Fibroblast of lung (primary cell): ENCODE data around the gene NUP98. TPM values are rescaled to one million over a fixed set of nuclear protein-coding genes. Genes with fewer than 3 reads are reported as not detected.

Source experiments
- DNase-seq, 2 donors: peaks; one replicate each; pipeline versions ENCODE4 v3.0.0 to v3.0.0-alpha.2; 2010; ENCODE audit warnings: low read depth in 2 of 2
- H2AFZ ChIP-seq: 2 replicates; pipeline ENCODE4 v1.5.1; 2012; ENCODE audit warnings: low read length, control low read depth, inconsistent platforms
- H3K27ac ChIP-seq: 2 replicates; pipeline ENCODE4 v1.5.1; 2011; ENCODE audit warnings: low read length, control low read depth; ENCODE audit not compliant: insufficient read depth
- H3K27me3 ChIP-seq: 2 replicates; pipeline ENCODE4 v1.5.1; 2011; ENCODE audit warnings: mild to moderate bottlenecking, low read length; ENCODE audit not compliant: control insufficient read depth, insufficient read depth
- H3K36me3 ChIP-seq: 2 replicates; pipeline ENCODE4 v1.5.1; 2011; ENCODE audit warnings: low read length; ENCODE audit not compliant: control insufficient read depth, insufficient read depth
- H3K4me1 ChIP-seq: 2 replicates; pipeline ENCODE4 v1.5.1; 2011; ENCODE audit warnings: low read length; ENCODE audit not compliant: control insufficient read depth, insufficient read depth; ENCODE audit errors: extremely low read depth
- H3K4me2 ChIP-seq: 2 replicates; pipeline ENCODE4 v1.5.1; 2011; ENCODE audit warnings: low read length, control low read depth; ENCODE audit not compliant: insufficient read depth; ENCODE audit errors: extremely low read depth
- H3K4me3 ChIP-seq, 4 experiments: fragments of 200-600 bp in 1 of 4; sonication (generic) in 1 of 4; replicated peaks in 1 of 4; 2 replicates each; pipeline ENCODE4 v1.5.1; 2011 to 2016; ENCODE audit warnings: low read length in 4 of 4, low read depth in 3 of 4, mild to moderate bottlenecking in 3 of 4, control low read depth in 2 of 4, inconsistent platforms in 1 of 4, mixed read lengths in 1 of 4; ENCODE audit not compliant: insufficient read depth in 1 of 4; ENCODE audit errors: control extremely low read depth in 1 of 4
- H3K79me2 ChIP-seq: 2 replicates; pipeline ENCODE4 v1.5.1; 2012; ENCODE audit warnings: mild to moderate bottlenecking, low read length, inconsistent platforms; ENCODE audit not compliant: control insufficient read depth, insufficient read depth
- H3K9ac ChIP-seq: 2 replicates; pipeline ENCODE4 v1.5.1; 2011; ENCODE audit warnings: mild to moderate bottlenecking, low read length, control low read depth; ENCODE audit not compliant: insufficient read depth
- H3K9me3 ChIP-seq: 2 replicates; pipeline ENCODE4 v1.5.1; 2012; ENCODE audit warnings: low read depth, low read length; ENCODE audit not compliant: control insufficient read depth, insufficient read depth
- H4K20me1 ChIP-seq: 2 replicates; pipeline ENCODE4 v1.5.1; 2011; ENCODE audit warnings: low read length; ENCODE audit not compliant: control insufficient read depth, insufficient read depth; ENCODE audit errors: extremely low read depth
- EZH2 ChIP-seq: IDR thresholded peaks from 2 replicates; pipeline ENCODE4 v1.5.1; 2012; ENCODE audit warnings: low read length, control low read depth, mild to moderate bottlenecking; ENCODE audit errors: missing control alignments
- polyA plus RNA-seq, 2 donors: library from polyadenylated mRNA; depleted of rRNA in 1 of 2; stranded (reverse) in 1 of 2; unstranded in 1 of 2; fragments of >200 nt; gene quantifications; 2 replicates each; pipeline ENCODE4 v1.2.1, GENCODE V29; 2011 to 2012; ENCODE audit warnings: missing spikeins in 1 of 2
- total RNA-seq: library from RNA; depleted of rRNA; stranded (reverse); fragments of >200 nt; gene quantifications from 2 replicates; pipeline ENCODE4 v1.2.1, GENCODE V29; 2014
- TF ChIP-seq, protein P1 (sequence below), 2 donors: IDR thresholded peaks in 1 of 2; conservative IDR thresholded peaks in 1 of 2; 1 replicate in 1 of 2; 2 replicates in 1 of 2; pipeline ENCODE4 v1.5.1; 2011 to 2012; ENCODE audit warnings: low read length in 2 of 2, control low read depth in 1 of 2, inconsistent platforms in 1 of 2, low read depth in 1 of 2, mild to moderate bottlenecking in 1 of 2

NUP98 gene
- total and polyA plus RNA-seq, 2 donors (not counting 1 experiment from before 2014, with no cell fraction given) = 60.6 to 99.6 TPM

DNA sequence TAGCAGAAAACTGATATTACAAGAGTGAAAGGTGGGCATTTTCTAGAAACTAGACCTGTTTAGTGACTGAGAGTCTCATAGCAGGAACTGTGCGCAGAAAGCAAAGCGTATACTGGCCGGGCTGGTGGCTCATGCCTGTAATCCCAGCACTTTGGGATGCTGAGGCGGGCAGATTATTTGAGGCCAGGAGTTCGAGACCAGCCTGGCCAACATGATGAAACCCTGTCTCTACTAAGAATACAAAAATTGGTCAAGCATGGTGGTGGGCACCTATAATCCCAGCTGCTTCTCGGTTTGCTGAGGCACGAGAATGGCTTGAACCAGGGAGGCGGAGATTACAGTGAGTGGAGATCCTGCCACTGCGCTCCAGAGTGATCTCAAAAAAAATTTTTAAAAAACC lies 1.8 kb upstream of the NUP98 start:
- peaks cover 2% of the 10 kb centered on the region for H3K4me1 ChIP-seq
- peaks cover 31% of the 10 kb centered on the region for H3K79me2 ChIP-seq
- no peak overlapping the region for H3K27ac ChIP-seq
- no peak overlapping the region for H3K9ac ChIP-seq
- TF ChIP-seq EZH2 = no peak
- TF ChIP-seq, protein P1, sequence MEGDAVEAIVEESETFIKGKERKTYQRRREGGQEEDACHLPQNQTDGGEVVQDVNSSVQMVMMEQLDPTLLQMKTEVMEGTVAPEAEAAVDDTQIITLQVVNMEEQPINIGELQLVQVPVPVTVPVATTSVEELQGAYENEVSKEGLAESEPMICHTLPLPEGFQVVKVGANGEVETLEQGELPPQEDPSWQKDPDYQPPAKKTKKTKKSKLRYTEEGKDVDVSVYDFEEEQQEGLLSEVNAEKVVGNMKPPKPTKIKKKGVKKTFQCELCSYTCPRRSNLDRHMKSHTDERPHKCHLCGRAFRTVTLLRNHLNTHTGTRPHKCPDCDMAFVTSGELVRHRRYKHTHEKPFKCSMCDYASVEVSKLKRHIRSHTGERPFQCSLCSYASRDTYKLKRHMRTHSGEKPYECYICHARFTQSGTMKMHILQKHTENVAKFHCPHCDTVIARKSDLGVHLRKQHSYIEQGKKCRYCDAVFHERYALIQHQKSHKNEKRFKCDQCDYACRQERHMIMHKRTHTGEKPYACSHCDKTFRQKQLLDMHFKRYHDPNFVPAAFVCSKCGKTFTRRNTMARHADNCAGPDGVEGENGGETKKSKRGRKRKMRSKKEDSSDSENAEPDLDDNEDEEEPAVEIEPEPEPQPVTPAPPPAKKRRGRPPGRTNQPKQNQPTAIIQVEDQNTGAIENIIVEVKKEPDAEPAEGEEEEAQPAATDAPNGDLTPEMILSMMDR (conservative IDR thresholded peaks at IDR 0.05 in 1 of 2, IDR thresholded peaks at IDR 0.05 in 1 of 2; ENCODE audit: low read depth in 1 of 2, low read length in 2 of 2) = no peak
- H4K20me1 ChIP-seq = no peaks in the 10 kb centered on the region
- no peaks in the 10 kb centered on the region for H3K9me3 ChIP-seq
- H2AFZ ChIP-seq = no peak overlapping the region
- H3K4me2 ChIP-seq = no peak overlapping the region
- no peak overlapping the region for H3K4me3 ChIP-seq
- DNase-seq = no peak
- H3K36me3 ChIP-seq = no peaks in the 10 kb centered on the region
- no peaks in the 10 kb centered on the region for H3K27me3 ChIP-seq

DNA sequence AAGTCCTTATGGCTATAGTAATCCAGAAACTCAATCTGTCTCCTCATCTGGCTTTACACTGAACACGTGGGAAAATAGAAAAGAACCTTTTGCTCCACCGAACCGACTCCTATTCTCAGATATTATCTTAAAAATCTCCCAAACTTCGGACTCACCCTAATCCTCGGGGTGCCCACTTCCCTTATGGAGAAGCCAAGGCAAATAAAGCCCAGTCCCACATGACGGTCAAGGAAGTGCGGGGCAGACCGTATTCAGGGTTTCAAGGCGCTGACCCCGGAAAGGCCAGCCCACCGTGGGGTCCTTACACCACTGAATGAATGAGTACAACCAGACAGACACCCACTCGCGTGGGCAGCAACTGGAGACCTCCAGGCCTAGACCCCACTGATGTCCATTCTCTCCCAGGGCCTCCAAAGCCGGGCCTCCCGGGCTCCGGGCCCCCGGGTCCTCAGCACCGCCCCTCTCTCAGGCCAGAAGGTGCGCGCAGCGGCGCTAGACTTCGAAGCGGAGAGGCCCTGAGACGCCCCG lies 489 bp downstream of the NUP98 start:
- H3K9me3 ChIP-seq = no peaks in the 10 kb centered on the region
- H3K4me3 ChIP-seq = peak overlapping the region; percentile 82 to 99 (median 90)
- peaks cover 2% of the 10 kb centered on the region for H3K4me1 ChIP-seq
- H3K27ac ChIP-seq = peak overlapping the region; percentile 96
- H3K36me3 ChIP-seq = no peaks in the 10 kb centered on the region
- DNase-seq = no peak
- H4K20me1 ChIP-seq = no peaks in the 10 kb centered on the region
- H3K79me2 ChIP-seq = peaks cover 54% of the 10 kb centered on the region
- TF ChIP-seq, protein P1 (conservative IDR thresholded peaks at IDR 0.05 in 1 of 2, IDR thresholded peaks at IDR 0.05 in 1 of 2; ENCODE audit: low read depth in 1 of 2, low read length in 2 of 2) = no peak
- TF ChIP-seq EZH2 = no peak
- no peak overlapping the region for H2AFZ ChIP-seq
- H3K9ac ChIP-seq = peak overlapping the region; percentile 98
- peak overlapping the region; percentile 94 for H3K4me2 ChIP-seq
- no peaks in the 10 kb centered on the region for H3K27me3 ChIP-seq

DNA sequence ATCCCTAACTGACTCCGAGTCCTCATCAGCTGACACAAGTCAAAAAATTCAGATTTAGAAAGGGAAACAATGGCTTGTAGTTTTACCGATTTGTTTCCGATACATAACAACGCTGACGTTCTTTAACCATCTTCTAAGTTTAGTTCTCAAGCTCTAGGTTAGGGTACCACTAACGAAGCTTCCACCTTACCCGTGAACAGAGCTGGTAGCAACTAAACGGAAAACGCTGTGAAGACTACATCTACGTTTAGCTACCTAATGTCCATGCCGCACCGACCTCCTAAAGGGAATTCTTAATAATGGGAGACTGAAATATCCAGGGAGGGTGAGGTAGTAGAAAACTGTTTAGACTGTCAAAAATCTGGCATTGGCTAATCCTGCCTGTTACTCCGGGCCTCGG lies 1.0 kb downstream of the NUP98 start:
- TF ChIP-seq, protein P1 (conservative IDR thresholded peaks at IDR 0.05 in 1 of 2, IDR thresholded peaks at IDR 0.05 in 1 of 2; ENCODE audit: low read depth in 1 of 2, low read length in 2 of 2) = no peak
- TF ChIP-seq EZH2 = no peak
- Histone ChIP-seq H4K20me1 (no peaks in the 10 kb centered on the region), H3K36me3 (no peaks in the 10 kb centered on the region), H3K79me2 (peaks cover 59% of the 10 kb centered on the region), H3K4me1 (peaks cover 2% of the 10 kb centered on the region), H3K4me2 (peak overlapping the region; percentile 94), H2AFZ (no peak overlapping the region), H3K9me3 (no peaks in the 10 kb centered on the region), H3K9ac (peak overlapping the region; percentile 98), H3K27ac (peak overlapping the region; percentile 96), H3K27me3 (no peaks in the 10 kb centered on the region), H3K4me3 (peak overlapping the region; percentile 82 to 99 (median 90))
- no peak for DNase-seq
